Measurements from ENCODE around the gene PI4KA.
"Not testable (repeated sequence)": the region's sequence is repeated elsewhere in the genome, so short reads cannot be mapped to it uniquely, and the experiment has no call there.

PI4KA gene

GRCh38 chr22:20858615-20859416, at the start of gene PI4KA, which contains the start of gene SNAP29:
Gene PI4KA, minus strand, starts transcription at chr22:20858811. Its CDS starts 86 bp downstream, at chr22:20858725.
Gene SNAP29, plus strand, starts transcription at chr22:20859007. Its CDS starts 104 bp downstream, at chr22:20859111.
- peak; percentile 97 for DNase-seq (ENCODE audit: low read depth in 2 of 2)

DNA sequence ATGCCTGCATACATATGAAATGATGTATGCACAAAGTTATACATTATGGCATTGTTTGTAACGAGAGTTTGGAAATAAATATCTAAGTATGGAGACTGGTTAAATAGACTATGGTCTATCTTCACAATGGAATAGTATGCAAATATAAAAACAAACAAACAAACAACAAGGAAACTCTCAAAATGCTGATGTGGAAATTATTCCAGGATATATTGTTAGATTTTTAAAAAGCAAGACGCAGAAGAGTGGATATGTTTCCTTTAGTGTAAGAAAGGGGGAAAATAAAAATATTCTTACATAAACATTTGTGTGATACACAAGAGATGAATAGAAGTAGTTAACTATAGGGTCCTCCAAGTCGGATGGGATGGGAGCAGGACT, 47.8 kb upstream of the PI4KA start:
- DNase-seq (ENCODE audit: low read depth in 2 of 2), result no peak

DNA sequence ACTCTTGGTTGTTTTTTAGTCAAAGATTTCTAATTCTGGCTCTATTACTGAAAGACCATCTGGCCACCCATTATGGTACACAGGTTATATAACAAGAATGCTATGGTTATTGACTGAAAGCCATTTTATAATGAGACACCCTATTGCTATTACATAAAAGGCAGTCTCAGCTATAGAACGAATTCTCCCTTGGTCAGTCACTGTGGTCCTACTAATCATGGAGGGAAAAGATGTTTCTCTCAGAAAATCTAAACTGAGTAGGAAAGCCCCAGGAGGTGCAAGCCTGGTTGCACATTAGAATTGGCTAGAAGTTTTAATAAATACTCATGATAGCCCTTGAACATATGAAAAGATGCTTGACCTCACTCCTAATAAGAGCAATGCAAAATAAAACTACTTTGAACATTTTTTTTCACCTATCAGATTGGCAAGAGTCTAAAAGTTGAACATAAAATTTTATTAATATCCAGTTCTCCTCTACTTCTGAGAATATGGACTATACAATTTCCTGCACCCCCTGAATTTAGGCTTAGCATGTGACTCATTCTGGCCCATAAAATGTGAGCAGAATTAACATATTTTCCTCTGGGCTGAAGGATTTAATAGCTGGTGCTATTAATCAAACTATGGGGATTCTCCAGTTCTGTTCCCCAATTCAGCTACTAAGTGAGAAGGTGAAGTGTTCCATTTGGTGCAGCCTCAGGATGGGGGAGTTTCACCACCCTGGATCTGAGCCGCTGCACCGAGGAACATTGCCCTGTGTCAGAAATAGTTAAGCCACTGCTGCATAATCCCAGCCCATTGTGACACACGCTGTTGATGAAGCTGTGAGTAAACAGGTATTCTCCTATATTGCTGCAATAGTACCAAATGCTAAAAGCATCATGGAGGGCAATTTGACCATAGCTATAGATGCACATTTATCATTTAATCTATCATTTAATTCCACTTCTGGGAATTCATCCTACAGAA, 47.1 kb upstream of the PI4KA start:
- DNase-seq (ENCODE audit: low read depth in 2 of 2), result no peak

GRCh38 chr22:20904980-20905355, 46.4 kb upstream of the PI4KA start:
- DNase-seq (ENCODE audit: low read depth in 2 of 2), result no peak

DNA sequence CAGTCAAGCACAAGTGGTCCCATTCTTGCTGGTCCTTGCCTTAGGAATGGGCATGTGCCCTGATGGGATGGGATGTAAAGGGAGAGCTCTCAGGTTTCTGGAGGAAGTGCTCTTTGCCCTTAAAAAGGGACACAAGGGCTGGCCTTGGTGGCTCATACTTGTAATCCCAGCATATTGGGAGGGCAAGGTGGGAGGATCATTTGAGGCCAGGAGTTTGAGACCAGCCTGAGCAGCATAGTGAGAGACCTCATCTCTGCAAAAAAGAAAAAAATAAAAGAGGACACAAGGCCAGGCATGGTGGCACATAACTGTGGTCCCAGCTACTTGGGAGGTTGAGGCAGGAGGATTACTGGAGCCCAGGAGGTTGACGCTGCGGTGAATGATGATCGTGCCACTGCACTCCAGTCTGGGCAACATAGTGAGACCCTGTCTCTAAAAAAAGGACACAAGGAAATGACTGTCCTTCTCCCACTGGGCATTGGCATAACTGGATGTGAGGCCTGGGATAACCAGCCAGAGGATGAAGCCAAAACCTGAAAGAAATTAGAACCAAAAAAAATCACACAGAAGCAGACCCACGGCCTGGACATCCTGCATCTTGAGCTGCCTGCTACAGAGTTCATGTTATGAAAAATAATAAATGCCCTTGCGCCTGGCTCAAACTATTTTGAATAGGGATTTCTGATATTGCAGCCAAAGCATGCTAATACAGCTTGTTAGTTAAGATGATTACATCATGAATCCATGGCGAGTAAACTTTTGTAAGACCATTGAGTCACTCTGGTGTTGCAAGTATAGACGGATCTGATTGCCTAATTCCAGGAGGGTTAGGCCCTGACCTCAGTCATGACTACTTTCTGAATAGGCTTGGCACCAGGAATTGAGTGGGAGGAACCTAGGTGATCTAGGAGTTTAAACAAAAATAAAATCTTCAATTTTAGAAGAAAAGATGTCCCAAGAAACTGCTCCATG, 45.7 kb upstream of the PI4KA start:
- no peak for DNase-seq (ENCODE audit: low read depth in 2 of 2)

DNA sequence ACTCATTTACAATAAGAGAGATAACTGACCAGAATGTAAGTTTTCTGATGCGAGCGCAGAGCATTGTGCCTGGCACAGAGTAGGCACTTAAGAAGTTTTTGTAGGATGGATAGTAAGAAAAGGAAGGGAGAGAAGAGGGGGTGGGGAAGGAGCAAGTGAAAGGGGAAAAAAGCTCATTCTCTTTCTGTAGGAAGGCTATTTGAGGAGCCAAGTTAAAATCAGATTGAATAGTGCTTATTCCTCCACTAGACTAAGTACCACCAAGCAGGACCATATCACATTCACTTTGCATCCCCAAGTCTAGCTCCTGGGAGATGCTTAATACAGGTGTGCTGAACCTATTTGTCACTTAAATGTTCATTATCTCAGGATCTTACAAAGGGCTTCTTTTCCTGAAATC, 44.5 kb upstream of the PI4KA start:
- DNase-seq (ENCODE audit: low read depth in 2 of 2), result no peak

- not testable (repeated sequence) for DNase-seq (ENCODE audit: low read depth in 2 of 2)
These were observed 42.8 kb upstream of the PI4KA start for GRCh38 chr22:20901093-20902033.

GRCh38 chr22:20899827-20900423, 41.3 kb upstream of the PI4KA start:
- DNase-seq (ENCODE audit: low read depth in 2 of 2), result no peak

GRCh38 chr22:20897737-20898136, 39.1 kb upstream of the PI4KA start:
- DNase-seq (ENCODE audit: low read depth in 2 of 2), result not testable (repeated sequence)

DNA sequence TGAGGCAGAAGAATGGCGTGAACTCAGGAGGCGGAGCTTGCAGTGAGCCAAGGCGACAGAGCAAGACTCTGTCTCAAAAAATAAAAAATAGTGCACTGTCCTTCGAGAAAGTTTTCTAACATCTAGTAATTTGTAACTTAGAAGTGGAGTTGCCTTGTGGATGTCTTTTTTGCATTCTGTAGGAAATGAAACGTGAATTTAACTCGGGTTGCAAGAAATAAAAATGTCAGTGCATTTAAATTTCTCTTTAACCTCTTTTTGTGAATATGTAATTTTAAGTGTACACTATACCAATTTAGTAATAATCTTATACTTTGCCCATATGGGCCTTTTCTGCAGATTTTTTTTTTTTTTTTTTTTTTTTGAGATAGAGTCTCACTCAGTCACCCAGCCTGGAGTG, 32.4 kb upstream of the PI4KA start:
- DNase-seq (ENCODE audit: low read depth in 2 of 2), result no peak

DNA sequence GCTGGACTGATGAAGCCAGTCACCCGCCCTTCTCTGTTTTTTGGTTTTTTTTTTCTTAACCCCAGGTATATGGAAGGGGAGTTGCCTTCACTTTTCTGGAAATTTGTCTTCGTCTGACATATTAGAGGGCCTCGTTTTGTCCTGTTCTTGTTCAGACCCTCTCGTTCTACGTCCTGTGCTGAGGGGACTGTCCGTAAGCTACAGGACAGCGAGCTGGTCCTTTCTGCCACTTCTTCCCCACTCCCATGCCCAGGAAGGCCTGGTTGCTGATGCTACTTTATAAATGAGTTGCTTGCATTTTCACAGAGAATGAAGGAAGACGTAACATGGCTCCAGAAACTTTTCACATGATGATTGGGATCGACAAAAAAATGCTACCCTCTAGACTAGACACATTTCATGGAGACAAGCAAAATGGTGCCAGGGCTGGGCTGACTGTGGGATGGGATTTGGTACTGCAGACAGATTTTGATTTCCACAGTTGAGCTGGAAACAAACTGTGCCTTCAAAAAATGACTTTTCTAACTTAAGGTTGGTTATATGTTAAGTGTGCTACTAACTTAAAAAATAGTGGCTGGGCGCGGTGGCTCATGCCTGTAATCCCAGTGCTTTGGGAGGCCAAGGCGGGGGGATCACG, 31.4 kb upstream of the PI4KA start:
- no peak for DNase-seq (ENCODE audit: low read depth in 2 of 2)

- DNase-seq (ENCODE audit: low read depth in 2 of 2), result no peak
These were observed 30.6 kb upstream of the PI4KA start for GRCh38 chr22:20889025-20889704.

- DNase-seq (ENCODE audit: low read depth in 2 of 2), result no peak
These were observed 28.8 kb upstream of the PI4KA start for GRCh38 chr22:20887375-20887774.

DNA sequence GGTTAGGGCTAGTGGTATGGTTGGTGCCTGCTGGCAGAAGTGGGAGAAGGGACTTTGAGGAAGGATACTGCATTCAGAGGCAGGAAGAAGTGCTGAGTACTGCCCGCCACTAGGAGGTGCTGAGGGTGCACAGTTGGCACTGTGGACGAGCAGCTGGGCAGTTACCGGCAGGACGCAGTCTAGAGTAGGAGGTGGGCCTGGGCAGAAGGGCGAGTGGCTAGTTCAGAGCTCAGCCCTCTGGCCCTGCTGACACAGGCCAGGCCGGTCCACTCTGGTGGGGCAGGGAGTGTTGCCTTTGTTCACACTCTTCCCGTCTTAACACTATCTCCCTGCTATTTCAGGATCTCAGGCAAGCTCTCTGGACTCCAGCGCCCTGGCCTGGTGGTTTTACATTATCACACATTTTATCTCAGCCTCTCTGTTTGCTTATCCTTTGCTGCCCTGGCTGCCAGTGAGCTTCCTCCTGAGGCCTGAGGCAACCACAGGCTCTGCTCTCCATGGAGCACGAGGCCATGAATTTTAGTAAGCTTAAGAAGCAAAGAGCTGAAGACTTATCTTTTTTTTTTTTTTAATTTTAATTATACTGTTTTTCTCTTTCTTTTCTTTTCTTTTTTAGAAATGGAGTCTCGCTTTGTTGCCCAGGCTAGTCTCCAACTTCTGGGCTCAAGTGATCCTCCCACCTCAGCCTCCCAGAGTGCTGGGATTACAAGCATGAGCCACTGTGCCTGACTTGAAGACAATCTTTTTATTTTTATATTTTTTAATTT, 27.1 kb upstream of the PI4KA start:
- DNase-seq (ENCODE audit: low read depth in 2 of 2), result peak; percentile 19 to 23

DNA sequence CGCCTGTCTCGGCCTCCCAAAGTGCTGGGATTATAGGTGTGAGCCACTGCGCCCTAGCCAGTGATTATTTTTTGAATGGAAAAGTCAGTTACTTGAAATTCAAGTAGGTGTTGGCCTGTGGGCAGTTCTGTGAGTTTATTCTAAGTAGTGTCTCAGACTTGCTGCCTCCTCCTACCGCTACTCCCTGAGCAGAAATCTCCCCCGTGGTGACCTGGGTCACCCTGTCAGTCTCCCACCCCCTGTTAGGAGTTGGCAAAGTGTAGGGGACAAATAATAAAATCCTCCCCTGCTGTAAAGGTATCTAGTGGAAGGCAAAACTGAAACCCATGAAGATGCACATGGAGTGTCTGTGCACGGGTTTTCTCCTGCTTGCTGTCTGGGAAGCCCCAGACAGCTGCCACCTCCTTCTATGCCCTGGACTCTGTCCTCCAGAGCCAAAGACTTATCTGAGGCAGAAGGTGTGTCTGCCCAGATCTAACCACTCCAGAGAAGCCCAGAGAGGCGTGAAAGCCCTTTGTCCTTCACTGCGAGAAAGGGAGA, 26.5 kb upstream of the PI4KA start:
- no peak for DNase-seq (ENCODE audit: low read depth in 2 of 2)

DNA sequence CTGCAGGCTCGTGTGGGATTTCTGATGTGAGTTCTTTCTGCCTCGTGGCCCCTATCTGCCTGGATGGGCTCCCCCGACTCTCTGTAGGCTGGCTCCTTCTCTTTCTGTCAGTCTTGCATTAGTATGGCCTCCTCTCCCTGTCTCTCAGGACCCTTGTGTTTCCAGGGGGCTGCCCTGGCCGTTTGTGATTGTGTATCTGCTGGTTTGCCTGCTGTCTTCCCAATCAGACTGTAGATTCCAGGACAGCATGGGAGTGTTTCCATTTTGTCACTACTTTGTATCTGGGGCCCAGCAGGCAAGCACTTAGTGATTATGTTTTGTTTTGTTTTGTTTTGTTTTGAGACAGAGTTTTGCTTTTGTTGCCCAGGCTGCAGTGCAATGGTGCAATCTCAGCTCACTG, 25.8 kb upstream of the PI4KA start:
- no peak for DNase-seq (ENCODE audit: low read depth in 2 of 2)

DNA sequence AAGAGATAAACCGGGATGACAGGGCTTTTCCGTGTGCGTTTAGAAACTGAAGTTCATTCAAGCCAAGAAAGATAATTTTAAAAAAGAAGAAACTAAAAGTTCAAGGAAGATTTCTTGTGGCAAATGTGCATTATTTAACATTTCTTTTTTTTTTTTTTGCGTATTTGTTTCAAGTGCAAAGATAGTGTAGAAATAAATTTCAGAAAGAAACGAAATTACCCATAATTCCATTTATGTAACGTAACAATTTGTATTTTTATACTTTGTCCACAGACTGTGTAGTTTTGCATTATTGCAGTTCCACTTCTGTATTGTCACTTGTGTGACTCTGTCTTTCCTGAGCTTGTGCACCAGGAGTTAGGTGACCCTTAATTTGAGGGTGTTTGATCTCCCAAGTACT, 24.2 kb upstream of the PI4KA start:
- no peak for DNase-seq (ENCODE audit: low read depth in 2 of 2)

Measured in stimulated activated CD8-positive, alpha-beta memory T cell treated with anti-CD3 and anti-CD28 coated beads, Interleukin-2, amount 100 ng/mL, for 48 hours (primary cell).